RPMI8226 (cell line): ENCODE measurements around the gene CR2.
"Not testable (repeated sequence)": the region's sequence is repeated elsewhere in the genome, so short reads cannot be mapped to it uniquely, and the experiment has no call there.

Experiments used
- DNase-seq: peaks from one replicate; pipeline ENCODE4 v3.0.0-alpha.2; 2015

Gene CR2

DNA sequence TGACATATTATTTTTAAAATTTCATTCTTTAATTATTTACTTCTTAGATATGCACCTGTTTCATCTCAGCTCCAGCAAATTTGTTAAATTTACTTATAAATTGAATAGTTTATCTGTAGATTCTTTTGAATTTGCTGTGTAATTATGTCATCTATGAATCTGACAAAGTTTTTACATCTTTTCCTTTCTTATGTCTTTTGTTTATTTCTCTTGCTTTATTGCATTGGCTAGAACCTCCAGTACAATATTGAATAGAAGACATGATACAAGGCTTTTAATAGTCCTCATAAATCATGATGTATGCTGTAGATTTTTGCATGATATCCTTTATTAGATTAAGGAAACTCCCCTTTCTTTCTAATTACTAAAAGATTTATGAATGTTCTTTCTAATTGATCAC lies 62.6 kb downstream of the CR2 start:
- DNase-seq, result no peak

DNA sequence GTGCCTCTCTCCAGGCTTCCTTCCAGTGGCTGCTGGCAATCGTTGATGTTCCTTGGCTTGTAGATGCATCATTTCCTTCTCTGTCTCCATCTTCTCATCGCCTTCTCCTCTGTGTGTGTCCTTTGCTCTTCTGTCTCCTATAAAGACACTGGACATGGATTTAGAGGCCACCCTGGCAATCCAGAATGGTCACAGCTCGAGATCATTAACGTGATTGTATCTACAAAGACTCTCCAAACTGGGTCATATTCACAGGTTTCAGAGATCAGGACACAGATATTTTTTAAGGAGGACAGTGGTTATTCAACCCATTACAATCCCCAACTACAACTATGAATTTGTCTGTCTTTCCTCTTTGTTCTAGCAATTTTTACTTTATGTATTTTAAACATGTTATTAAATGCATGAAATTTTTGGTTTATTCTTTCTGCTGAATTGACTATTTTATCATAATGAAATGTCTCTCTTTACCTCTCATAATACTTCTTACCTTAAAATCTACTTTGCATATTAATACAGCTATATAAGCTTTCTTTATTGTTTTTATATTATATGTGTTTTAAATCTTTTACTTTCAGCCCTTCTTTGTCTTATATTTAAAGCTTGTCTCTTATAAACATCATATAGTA lies 64.6 kb downstream of the CR2 start:
- DNase-seq, result no peak

GRCh38 chr1:207519505-207520399 lies 65.6 kb downstream of the CR2 start:
- no peak for DNase-seq

DNA sequence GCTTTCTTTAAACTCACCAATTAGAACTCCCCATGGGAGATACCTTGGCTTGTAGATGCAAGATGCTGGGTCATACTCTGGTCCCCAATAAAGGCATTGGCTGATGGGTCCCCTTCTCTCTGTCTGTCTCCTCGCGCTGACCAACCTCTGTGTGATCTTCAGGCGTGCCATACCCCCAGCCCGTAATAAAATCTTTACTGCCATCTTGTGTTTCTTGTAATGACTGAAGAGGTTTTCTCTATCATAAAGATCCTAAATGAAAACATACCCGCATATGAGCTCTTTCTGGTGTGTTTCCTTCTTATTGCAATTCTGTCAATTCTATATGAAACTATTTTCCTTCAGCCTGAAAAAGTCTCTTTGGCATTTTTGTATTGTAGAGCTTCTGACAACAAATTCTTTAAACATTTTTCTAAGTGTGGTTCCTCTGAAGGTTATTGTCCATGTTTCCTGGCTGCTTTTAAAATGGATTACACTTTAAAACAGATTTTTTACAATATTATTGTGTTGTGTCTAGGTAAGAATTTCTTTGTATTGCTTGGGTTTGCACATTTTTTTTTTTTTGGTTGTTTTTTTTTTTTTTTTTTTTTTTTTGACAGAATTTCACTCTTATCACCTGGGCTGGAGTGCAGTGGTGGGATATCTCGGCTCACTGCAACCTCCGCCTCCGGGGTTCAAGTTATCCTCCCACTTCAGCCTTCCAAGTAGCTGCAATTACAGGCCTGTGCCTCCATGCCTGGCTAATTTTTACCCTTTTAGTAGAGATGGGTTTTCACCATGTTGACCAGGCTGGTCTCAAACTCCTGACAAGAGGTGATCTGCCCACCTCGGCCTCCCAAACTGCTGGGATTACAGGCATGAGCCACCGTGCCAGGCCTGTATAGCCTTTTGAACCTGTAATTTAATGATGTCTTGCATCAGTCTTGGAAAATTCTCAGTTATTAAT lies 66.5 kb downstream of the CR2 start:
- DNase-seq, result not testable (repeated sequence)

DNA sequence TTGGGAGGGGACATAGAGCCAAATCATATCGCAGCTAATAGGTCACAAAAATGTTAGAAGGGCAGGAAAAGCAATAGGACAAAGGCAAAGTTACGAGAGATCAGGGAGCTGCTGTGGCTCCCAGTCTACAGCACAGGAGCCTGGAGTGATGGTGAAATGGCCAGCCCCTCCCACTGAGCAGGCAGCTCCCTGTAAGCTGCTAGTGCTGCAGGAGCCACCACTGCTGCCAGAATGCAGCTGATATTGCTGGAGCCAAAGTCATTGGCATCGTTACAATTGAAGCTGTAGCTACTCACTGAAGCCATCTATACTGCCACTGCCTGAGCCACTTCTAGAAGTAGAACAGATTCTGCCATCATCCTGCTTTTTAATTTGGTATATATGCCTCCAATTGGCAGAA lies 71.1 kb downstream of the CR2 start:
- not testable (repeated sequence) for DNase-seq

- DNase-seq, result not testable (repeated sequence)
Measured at GRCh38 chr1:207528401-207528800, 74.3 kb downstream of the CR2 start.

- not testable (repeated sequence) for DNase-seq
Measured at GRCh38 chr1:207536263-207536662, 82.1 kb downstream of the CR2 start.
